IMR-90 (cell line): Measurements from ENCODE around the gene NFYB. TPM values are rescaled to one million over a fixed set of nuclear protein-coding genes. Genes with fewer than 3 reads are reported as not detected.
A peak's percentile ranks its signal among the peaks of the same experiment; 100 is the strongest.

Experiments used
- ATAC-seq: fragments of 200-7000 bp; cut with Tn5 transposase; 2 replicates; pipeline ENCODE4 v1.9.1; 2020; ENCODE audit warnings: low read depth, mild to moderate bottlenecking, moderate library complexity
- BruUV-seq: library from RNA; stranded (reverse); fragments of 400-500 nt; replicated peaks from 2 replicates; lab custom pipeline; 2021; lab: Mats Ljungman, UMichigan
- CTCF ChIA-PET: fragments of 300-600 bp; formaldehyde crosslinking; extraction: SDS; loops from one replicate; lab custom pipeline; 2021; ENCODE audit warnings: antibody characterized with exemption; lab: Yijun Ruan, JAX
- POLR2A ChIA-PET: fragments of 300-600 bp; sonication (Branson Sonifier 250); formaldehyde crosslinking; loops from one replicate; lab custom pipeline; 2022; ENCODE audit warnings: antibody characterized with exemption; ENCODE audit not compliant: unreplicated experiment; lab: Charles Lee
- DNase-seq: peaks from one replicate; pipeline ENCODE4 v3.0.0; 2013
- H2AFZ ChIP-seq: replicated peaks from 2 replicates; pipeline ENCODE3; 2013; ENCODE audit warnings: low read length, mild to moderate bottlenecking; ENCODE audit not compliant: poor library complexity
- H2AK5ac ChIP-seq: 2 replicates; pipeline ENCODE4 v1.6.1; 2013; ENCODE audit warnings: low read depth, low read length, inconsistent platforms
- H2AK9ac ChIP-seq: replicated peaks from 2 replicates; pipeline ENCODE3; 2013; ENCODE audit warnings: mild to moderate bottlenecking, low read depth, low read length, moderate library complexity; ENCODE audit not compliant: poor library complexity
- H2BK120ac ChIP-seq: 2 replicates; pipeline ENCODE4 v1.6.1; 2013; ENCODE audit warnings: low read depth, low read length, inconsistent platforms
- H2BK15ac ChIP-seq: 3 replicates; pipeline ENCODE4 v1.6.1; 2013; ENCODE audit warnings: low read depth, low read length, inconsistent platforms
- H2BK20ac ChIP-seq: 2 replicates; pipeline ENCODE4 v1.6.1; 2013; ENCODE audit warnings: low read depth, mild to moderate bottlenecking, inconsistent platforms, low read length, moderate library complexity
- H2BK5ac ChIP-seq: 2 replicates; pipeline ENCODE4 v1.6.1; 2013; ENCODE audit warnings: mild to moderate bottlenecking, low read depth, low read length, inconsistent platforms; ENCODE audit not compliant: poor library complexity, severe bottlenecking
- H3K14ac ChIP-seq: replicated peaks from 2 replicates; pipeline ENCODE4 v1.6.1; 2013; ENCODE audit warnings: low read depth, low read length, inconsistent platforms
- H3K18ac ChIP-seq: 2 replicates; pipeline ENCODE4 v1.6.1; 2013; ENCODE audit warnings: low read depth, low read length, control low read depth
- H3K23ac ChIP-seq: 2 replicates; pipeline ENCODE4 v1.6.1; 2013; ENCODE audit warnings: low read depth, low read length, inconsistent platforms
- H3K27ac ChIP-seq: 2 replicates; pipeline ENCODE4 v1.5.1; 2013; ENCODE audit warnings: mild to moderate bottlenecking, control low read depth, low read length; ENCODE audit not compliant: insufficient read depth
- H3K27me3 ChIP-seq: 2 replicates; pipeline ENCODE4 v1.6.1; 2013; ENCODE audit warnings: low read length; ENCODE audit not compliant: control insufficient read depth, insufficient read depth
- H3K36me3 ChIP-seq: 2 replicates; pipeline ENCODE4 v1.6.1; 2013; ENCODE audit warnings: low read length, mixed read lengths; ENCODE audit not compliant: control insufficient read depth, insufficient read depth
- H3K4ac ChIP-seq: 2 replicates; pipeline ENCODE4 v1.6.1; 2013; ENCODE audit warnings: low read depth, low read length, inconsistent platforms
- H3K4me1 ChIP-seq: 2 replicates; pipeline ENCODE4 v1.6.1; 2013; ENCODE audit warnings: low read length, mixed read lengths; ENCODE audit not compliant: control insufficient read depth, insufficient read depth
- H3K4me2 ChIP-seq: 2 replicates; pipeline ENCODE4 v1.6.1; 2013; ENCODE audit warnings: low read depth, mild to moderate bottlenecking, control low read depth, low read length, moderate library complexity
- H3K4me3 ChIP-seq: 2 replicates; pipeline ENCODE4 v1.5.1; 2013; ENCODE audit warnings: low read depth, mild to moderate bottlenecking, control low read depth, low read length, moderate library complexity; ENCODE audit not compliant: insufficient read depth
- H3K56ac ChIP-seq: 2 replicates; pipeline ENCODE4 v1.6.1; 2013; ENCODE audit warnings: low read length, inconsistent platforms; ENCODE audit not compliant: insufficient read depth; ENCODE audit errors: extremely low read depth
- H3K79me1 ChIP-seq, 2 experiments: 2 replicates each; pipeline ENCODE4 v1.6.1; 2013; ENCODE audit warnings: low read length in 2 of 2, inconsistent platforms in 1 of 2, low read depth in 1 of 2
- H3K9ac ChIP-seq: 2 replicates; pipeline ENCODE4 v1.6.1; 2013; ENCODE audit warnings: low read depth, low read length, control low read depth
- H3K9me1 ChIP-seq: 2 replicates; pipeline ENCODE4 v1.6.1; 2013; ENCODE audit warnings: low read length, inconsistent platforms; ENCODE audit not compliant: insufficient read depth
- H3K9me3 ChIP-seq: 2 replicates; pipeline ENCODE4 v1.6.1; 2013; ENCODE audit warnings: low read length; ENCODE audit not compliant: control insufficient read depth, insufficient read depth
- H4K20me1 ChIP-seq: 2 replicates; pipeline ENCODE4 v1.6.1; 2013; ENCODE audit warnings: low read length, inconsistent platforms; ENCODE audit not compliant: insufficient read depth
- H4K5ac ChIP-seq: 2 replicates; pipeline ENCODE4 v1.6.1; 2013; ENCODE audit warnings: mild to moderate bottlenecking, low read depth, low read length, control low read depth
- H4K8ac ChIP-seq, 2 experiments: 2 replicates each; pipeline ENCODE4 v1.6.1; 2013; ENCODE audit warnings: low read depth in 2 of 2, low read length in 2 of 2, control low read depth in 1 of 2, inconsistent platforms in 1 of 2
- H4K91ac ChIP-seq: 2 replicates; pipeline ENCODE4 v1.6.1; 2013; ENCODE audit warnings: low read depth, low read length, inconsistent platforms; ENCODE audit not compliant: insufficient read depth
- BHLHE40 ChIP-seq: fragments of 150-350 bp; IDR thresholded peaks from 2 replicates; pipeline ENCODE4 v1.6.1; 2016; ENCODE audit warnings: mild to moderate bottlenecking, low read depth, low read length
- CEBPB ChIP-seq: IDR thresholded peaks from 2 replicates; pipeline ENCODE4 v1.6.1; 2012; ENCODE audit warnings: low read depth, low read length, improper control_type of control experiment
- CHD1 ChIP-seq: IDR thresholded peaks from 2 replicates; pipeline ENCODE4 v1.6.1; 2012; ENCODE audit warnings: low read depth, low read length, improper control_type of control experiment
- FOS ChIP-seq: fragments of 150-350 bp; IDR thresholded peaks from 2 replicates; pipeline ENCODE4 v1.6.1; 2016; ENCODE audit warnings: low read depth, low read length
- MAFK ChIP-seq: IDR thresholded peaks from 2 replicates; pipeline ENCODE4 v1.6.1; 2012; ENCODE audit warnings: low read depth, low read length, improper control_type of control experiment
- MAZ ChIP-seq: IDR thresholded peaks from 2 replicates; pipeline ENCODE4 v1.6.1; 2012; ENCODE audit warnings: low read depth, mild to moderate bottlenecking, low read length, improper control_type of control experiment, moderate library complexity, borderline replicate concordance
- MXI1 ChIP-seq: IDR thresholded peaks from 2 replicates; pipeline ENCODE4 v1.6.1; 2012; ENCODE audit warnings: low read depth, mild to moderate bottlenecking, low read length, moderate library complexity, borderline replicate concordance
- NFE2L2 ChIP-seq: fragments of 150-350 bp; IDR thresholded peaks from 2 replicates; pipeline ENCODE4 v1.6.1; 2016; ENCODE audit warnings: low read depth, mild to moderate bottlenecking, low read length
- POLR2A ChIP-seq: IDR thresholded peaks from 2 replicates; pipeline ENCODE4 v1.6.1; 2012; ENCODE audit warnings: mild to moderate bottlenecking, low read depth, low read length
- RAD21 ChIP-seq: IDR thresholded peaks from 2 replicates; pipeline ENCODE4 v1.6.1; 2012; ENCODE audit warnings: low read length, improper control_type of control experiment
- RCOR1 ChIP-seq: IDR thresholded peaks from 2 replicates; pipeline ENCODE4 v1.6.1; 2012; ENCODE audit warnings: mild to moderate bottlenecking, low read length, improper control_type of control experiment; ENCODE audit not compliant: insufficient replicate concordance
- RFX5 ChIP-seq: IDR thresholded peaks from 2 replicates; pipeline ENCODE4 v1.8.0; 2012; ENCODE audit warnings: low read depth, mild to moderate bottlenecking, low read length, moderate library complexity
- SMC3 ChIP-seq: fragments of 150-350 bp; IDR thresholded peaks from 2 replicates; pipeline ENCODE4 v1.6.1; 2016; ENCODE audit warnings: low read depth, mild to moderate bottlenecking, antibody characterized with exemption, low read length, moderate library complexity
- WGBS, 2 experiments: methylation state at CpG; one replicate each; pipeline versions ENCODE4 v1.1.5 to v1.1.7; 2013; ENCODE audit warnings: missing lambda C conversion rate in 2 of 2; ENCODE audit not compliant: insufficient read length in 1 of 2; ENCODE audit errors: extremely low coverage in 2 of 2; 5-methylcytosine and 5-hydroxymethylcytosine counted together
- dilution Hi-C: fragments of 300-500 bp; cut with HindIII; formaldehyde crosslinking; loops from one replicate; pipeline ENCODE4 v1.14.3; 2018; ENCODE audit warnings: low sequenced_read_pairs; ENCODE audit not compliant: unreplicated experiment
- in situ Hi-C: fragments of 300-500 bp; cut with MboI; formaldehyde crosslinking; loops from 3 replicates; pipeline ENCODE4 v1.14.3; 2019; ENCODE audit warnings: low sequenced_read_pairs, inconsistent platforms, mixed read lengths
- intact Hi-C: fragments of 100-400 bp; cut with micrococcal nuclease; formaldehyde crosslinking; loops from 2 replicates; pipeline ENCODE4 v1.10.0; 2022
- polyA plus RNA-seq, 3 experiments: library from polyadenylated mRNA; depleted of rRNA; stranded (reverse); fragments of >200 nt; gene quantifications; 2 replicates each; pipeline ENCODE4 v1.2.3, GENCODE V29; 2012; ENCODE audit warnings: low replicate concordance in 1 of 3
- total RNA-seq: library from RNA; depleted of rRNA; stranded (reverse); fragments of >200 nt; gene quantifications from 2 replicates; pipeline ENCODE4 v1.2.3, GENCODE V29; 2012
- TF ChIP-seq, protein P1 (sequence below): fragments of 150-350 bp; IDR thresholded peaks from 2 replicates; pipeline ENCODE4 v1.6.1; 2016; ENCODE audit warnings: low read depth, mild to moderate bottlenecking, low read length, moderate library complexity, borderline replicate concordance
- TF ChIP-seq, protein P2 (sequence below): fragments of 150-350 bp; IDR thresholded peaks from 2 replicates; pipeline ENCODE4 v1.6.1; 2017; ENCODE audit warnings: mild to moderate bottlenecking, antibody characterized with exemption, low read length, low read depth
- TF ChIP-seq, protein P3 (sequence below): conservative IDR thresholded peaks from 2 replicates; pipeline ENCODE4 v1.5.1; 2012; ENCODE audit warnings: mild to moderate bottlenecking, low read depth, low read length, improper control_type of control experiment

The NFYB gene
- total and polyA plus RNA-seq, 2 of the 4 experiments (the other 2 are of a cell fraction): 22.2 to 28.4 TPM

DNA sequence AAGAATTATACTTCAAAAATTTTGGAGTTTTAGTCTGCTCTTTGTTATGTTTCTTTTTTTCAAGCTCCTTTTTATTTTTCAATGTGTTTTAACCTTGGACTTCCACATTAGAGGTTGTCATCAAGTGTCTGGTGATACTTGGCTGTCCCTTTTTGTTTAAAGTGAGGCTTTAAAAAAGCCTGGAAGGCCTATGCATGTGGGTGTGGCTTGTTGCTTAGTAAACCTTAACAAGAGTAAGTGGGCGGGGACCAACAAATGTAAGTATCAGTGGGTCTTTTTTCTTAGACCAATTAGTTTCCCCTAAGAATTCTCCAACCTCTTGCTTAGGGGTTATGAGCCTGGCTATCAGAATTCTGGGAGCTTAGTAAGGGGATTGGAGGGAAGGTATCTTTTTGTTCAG lies 47.3 kb downstream of the NFYB start:
- Histone ChIP-seq H3K56ac (no peak overlapping the region), H3K9ac (no peak overlapping the region), H3K23ac (no peak overlapping the region), H3K4me2 (no peak overlapping the region), H2BK5ac (peak overlapping the region; percentile 90), H2AK5ac (no peak overlapping the region; the same call in 1 of the 2 replicates), H4K20me1 (no peaks in the 10 kb centered on the region), H3K79me1 (peaks cover 0 to 21% of the 10 kb centered on the region in 2 experiments; a peak in 3 of 4 replicates), H3K36me3 (peaks cover 24% of the 10 kb centered on the region), H2AK9ac (no peak overlapping the region), H4K8ac (peak overlapping the region; percentile 57 to 84; a peak in 2 of 4 replicates), H2BK120ac (peak overlapping the region; percentile 92; the same call in 1 of the 2 replicates), H2AFZ (no peak overlapping the region), H3K27ac (peak overlapping the region; percentile 86; the same call in 1 of the 2 replicates), H3K27me3 (no peaks in the 10 kb centered on the region), H3K14ac (0 out of 2 replicates have a peak overlapping the region, but pooled peaks have one; percentile 29), H4K91ac (peak overlapping the region; percentile 95; the same call in 1 of the 2 replicates), H3K4me3 (no peak overlapping the region), H3K4me1 (peaks cover 13% of the 10 kb centered on the region), H4K5ac (no peak overlapping the region; the same call in 1 of the 2 replicates), H3K4ac (peak overlapping the region; percentile 95; the same call in 1 of the 2 replicates), H3K18ac (peak overlapping the region; percentile 80; the same call in 1 of the 2 replicates), H3K9me3 (no peaks in the 10 kb centered on the region), H2BK15ac (peak overlapping the region; percentile 94; the same call in 2 of the 3 replicates), H2BK20ac (peak overlapping the region; percentile 77; the same call in 1 of the 2 replicates), H3K9me1 (peaks cover 4% of the 10 kb centered on the region)
- CTCF ChIA-PET: no interaction called here
- no peak for ATAC-seq
- in situ Hi-C loops: no loop called here
- no peak for DNase-seq
- POLR2A ChIA-PET: interaction anchor here (0.6 kb wide), 1 partner anchor 127 kb away, joined by 6 read pairs; no protein-coding TSS in a partner anchor
- intact Hi-C loops: no loop called here
- dilution Hi-C loops: no loop called here
- no CpG with 5 or more reads among the region's 1 CpG for WGBS, 2 experiments
- no peak for TF ChIP-seq FOS
- TF ChIP-seq, protein P1, sequence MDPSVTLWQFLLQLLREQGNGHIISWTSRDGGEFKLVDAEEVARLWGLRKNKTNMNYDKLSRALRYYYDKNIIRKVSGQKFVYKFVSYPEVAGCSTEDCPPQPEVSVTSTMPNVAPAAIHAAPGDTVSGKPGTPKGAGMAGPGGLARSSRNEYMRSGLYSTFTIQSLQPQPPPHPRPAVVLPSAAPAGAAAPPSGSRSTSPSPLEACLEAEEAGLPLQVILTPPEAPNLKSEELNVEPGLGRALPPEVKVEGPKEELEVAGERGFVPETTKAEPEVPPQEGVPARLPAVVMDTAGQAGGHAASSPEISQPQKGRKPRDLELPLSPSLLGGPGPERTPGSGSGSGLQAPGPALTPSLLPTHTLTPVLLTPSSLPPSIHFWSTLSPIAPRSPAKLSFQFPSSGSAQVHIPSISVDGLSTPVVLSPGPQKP: no peak
- no peak for TF ChIP-seq MXI1
- no peak for TF ChIP-seq POLR2A
- TF ChIP-seq, protein P2, sequence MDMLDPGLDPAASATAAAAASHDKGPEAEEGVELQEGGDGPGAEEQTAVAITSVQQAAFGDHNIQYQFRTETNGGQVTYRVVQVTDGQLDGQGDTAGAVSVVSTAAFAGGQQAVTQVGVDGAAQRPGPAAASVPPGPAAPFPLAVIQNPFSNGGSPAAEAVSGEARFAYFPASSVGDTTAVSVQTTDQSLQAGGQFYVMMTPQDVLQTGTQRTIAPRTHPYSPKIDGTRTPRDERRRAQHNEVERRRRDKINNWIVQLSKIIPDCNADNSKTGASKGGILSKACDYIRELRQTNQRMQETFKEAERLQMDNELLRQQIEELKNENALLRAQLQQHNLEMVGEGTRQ: no peak
- TF ChIP-seq RCOR1: no peak
- TF ChIP-seq, protein P3, sequence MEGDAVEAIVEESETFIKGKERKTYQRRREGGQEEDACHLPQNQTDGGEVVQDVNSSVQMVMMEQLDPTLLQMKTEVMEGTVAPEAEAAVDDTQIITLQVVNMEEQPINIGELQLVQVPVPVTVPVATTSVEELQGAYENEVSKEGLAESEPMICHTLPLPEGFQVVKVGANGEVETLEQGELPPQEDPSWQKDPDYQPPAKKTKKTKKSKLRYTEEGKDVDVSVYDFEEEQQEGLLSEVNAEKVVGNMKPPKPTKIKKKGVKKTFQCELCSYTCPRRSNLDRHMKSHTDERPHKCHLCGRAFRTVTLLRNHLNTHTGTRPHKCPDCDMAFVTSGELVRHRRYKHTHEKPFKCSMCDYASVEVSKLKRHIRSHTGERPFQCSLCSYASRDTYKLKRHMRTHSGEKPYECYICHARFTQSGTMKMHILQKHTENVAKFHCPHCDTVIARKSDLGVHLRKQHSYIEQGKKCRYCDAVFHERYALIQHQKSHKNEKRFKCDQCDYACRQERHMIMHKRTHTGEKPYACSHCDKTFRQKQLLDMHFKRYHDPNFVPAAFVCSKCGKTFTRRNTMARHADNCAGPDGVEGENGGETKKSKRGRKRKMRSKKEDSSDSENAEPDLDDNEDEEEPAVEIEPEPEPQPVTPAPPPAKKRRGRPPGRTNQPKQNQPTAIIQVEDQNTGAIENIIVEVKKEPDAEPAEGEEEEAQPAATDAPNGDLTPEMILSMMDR: no peak
- no peak for TF ChIP-seq MAFK
- no peak for TF ChIP-seq CEBPB
- TF ChIP-seq RAD21: no peak
- TF ChIP-seq NFE2L2: no peak
- TF ChIP-seq RFX5: no peak
- no peak for TF ChIP-seq BHLHE40
- no peak for TF ChIP-seq MAZ
- TF ChIP-seq SMC3: no peak
- no peak for TF ChIP-seq CHD1
- BruUV-seq: no TSS peak
